ENCODE results near the gene EFCAB6. TPM values are rescaled to one million over a fixed set of nuclear protein-coding genes. Genes with fewer than 3 reads are reported as not detected.
A peak's percentile ranks its signal among the peaks of the same experiment; 100 is the strongest.

EFCAB6 gene
- total and polyA plus RNA-seq, 3 donors from 2014 or later: 41.3 to 108 (median 81.5) TPM

GRCh38 chr22:43818981-43819380 is 6.9 kb upstream of the EFCAB6 start:
- no peak for DNase-seq
- intact Hi-C loops (cut with DNase I; ENCODE audit: low total_unique reads): no loop called here
- Histone ChIP-seq H3K27ac (no peak overlapping the region), H3K9me3 (no peaks in the 10 kb centered on the region), H3K27me3 (no peaks in the 10 kb centered on the region), H3K4me3 (no peak overlapping the region), H3K36me3 (ENCODE audit: low read depth, missing control alignments) (no peaks in the 10 kb centered on the region), H3K4me1 (no peaks in the 10 kb centered on the region)
- 79 to 85% methylated on average over 11 of the region's 11 CpGs for WGBS, 2 donors
- TF ChIP-seq CTCF (IDR thresholded peaks at IDR 0.05): no peak
- no peak for TF ChIP-seq POLR2A (IDR thresholded peaks at IDR 0.05)

- DNase-seq: no peak
- Histone ChIP-seq H3K4me1 (peaks cover 4% of the 10 kb centered on the region), H3K27me3 (no peaks in the 10 kb centered on the region), H3K36me3 (ENCODE audit: low read depth, missing control alignments) (no peaks in the 10 kb centered on the region), H3K9me3 (no peaks in the 10 kb centered on the region), H3K4me3 (no peak overlapping the region), H3K27ac (no peak overlapping the region)
- WGBS, 2 donors: 89 to 97% methylated on average over 9 of the region's 9 CpGs
- TF ChIP-seq CTCF (IDR thresholded peaks at IDR 0.05): no peak
- intact Hi-C loops (cut with DNase I; ENCODE audit: low total_unique reads): no loop called here
Measured at GRCh38 chr22:43817402-43817801, 5.3 kb upstream of the EFCAB6 start.

GRCh38 chr22:43814264-43814663 is 2.2 kb upstream of the EFCAB6 start:
- intact Hi-C loops (cut with DNase I; ENCODE audit: low total_unique reads): no loop called here
- H3K9me3 ChIP-seq: no peaks in the 10 kb centered on the region
- 94% methylated on average over 5 of the region's 5 CpGs for WGBS, 2 donors
- H3K27me3 ChIP-seq: no peaks in the 10 kb centered on the region
- no peak overlapping the region for H3K27ac ChIP-seq
- peaks cover 7% of the 10 kb centered on the region for H3K4me1 ChIP-seq
- TF ChIP-seq POLR2A (IDR thresholded peaks at IDR 0.05) (no peak), CTCF (IDR thresholded peaks at IDR 0.05) (no peak)
- DNase-seq: no peak
- no peaks in the 10 kb centered on the region for H3K36me3 ChIP-seq (ENCODE audit: low read depth, missing control alignments)
- H3K4me3 ChIP-seq: no peak overlapping the region

- intact Hi-C loops (cut with DNase I; ENCODE audit: low total_unique reads): no loop called here
- H3K27ac ChIP-seq: peak overlapping the region; percentile 48 to 71
Measured at GRCh38 chr22:43812890-43813289, 785 bp upstream of the EFCAB6 start.

More at GRCh38 chr22:43812890-43813289, 785 bp upstream of the EFCAB6 start:
- TF ChIP-seq CTCF (IDR thresholded peaks at IDR 0.05) (no peak), POLR2A (IDR thresholded peaks at IDR 0.05) (no peak)
- no peaks in the 10 kb centered on the region for H3K9me3 ChIP-seq
- 13 to 24% methylated on average over 6 of the region's 6 CpGs for WGBS, 2 donors
- DNase-seq: no peak
- no peaks in the 10 kb centered on the region for H3K27me3 ChIP-seq
- peak overlapping the region; percentile 82 for H3K4me3 ChIP-seq
- peaks cover 7% of the 10 kb centered on the region for H3K4me1 ChIP-seq
- H3K36me3 ChIP-seq (ENCODE audit: low read depth, missing control alignments): no peaks in the 10 kb centered on the region
